HG02884 (cell line): ENCODE data around the gene UIMC1.

Source experiments
- ATAC-seq: cut with Tn5 transposase; IDR thresholded peaks from one replicate; pipeline ENCODE4 v1.9.1; 2021; ENCODE audit warnings: mild to moderate bottlenecking, moderate library complexity; ENCODE audit not compliant: unreplicated experiment

Gene UIMC1

GRCh38 chr5:176956756-176957155 is 49.8 kb downstream of the UIMC1 start:
- no peak for ATAC-seq

DNA sequence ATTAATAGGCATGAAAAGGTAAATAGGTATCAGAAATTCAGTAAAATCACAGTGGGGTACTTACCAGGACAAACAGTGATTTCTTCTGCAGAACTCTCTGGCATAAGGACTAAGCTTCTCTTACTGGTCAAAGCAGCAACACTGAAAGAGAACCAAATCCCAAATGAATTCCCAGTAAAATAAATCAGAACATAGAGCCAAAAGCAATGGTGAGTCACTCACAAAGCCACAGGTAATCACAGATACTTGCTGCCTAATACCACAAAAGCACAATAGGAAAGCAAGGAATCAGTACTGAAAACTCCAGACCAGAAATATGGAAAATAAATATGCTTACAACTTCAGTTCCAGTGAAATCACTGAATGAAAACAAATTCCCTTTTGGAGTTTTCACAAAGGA is 50.7 kb downstream of the UIMC1 start:
- no peak for ATAC-seq

DNA sequence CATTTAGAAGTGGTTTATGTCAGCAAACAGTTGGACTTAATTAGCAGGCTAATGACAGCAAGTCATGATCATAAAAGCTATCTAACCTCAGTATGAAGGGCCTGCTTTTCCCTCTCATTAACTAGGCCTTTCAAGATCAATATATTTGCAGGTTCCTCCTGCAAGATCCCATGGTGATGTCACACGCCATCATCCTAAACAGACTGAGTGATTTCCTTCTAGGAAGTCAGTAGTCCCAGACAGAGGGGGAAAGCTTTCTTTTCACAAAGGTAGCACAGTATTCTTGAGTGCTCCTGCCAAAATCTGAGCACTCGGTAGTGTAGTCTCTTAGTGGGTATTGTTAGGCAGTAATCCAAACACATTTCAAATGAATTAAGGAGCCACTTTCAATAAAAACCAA is 52.5 kb downstream of the UIMC1 start:
- no peak for ATAC-seq

DNA sequence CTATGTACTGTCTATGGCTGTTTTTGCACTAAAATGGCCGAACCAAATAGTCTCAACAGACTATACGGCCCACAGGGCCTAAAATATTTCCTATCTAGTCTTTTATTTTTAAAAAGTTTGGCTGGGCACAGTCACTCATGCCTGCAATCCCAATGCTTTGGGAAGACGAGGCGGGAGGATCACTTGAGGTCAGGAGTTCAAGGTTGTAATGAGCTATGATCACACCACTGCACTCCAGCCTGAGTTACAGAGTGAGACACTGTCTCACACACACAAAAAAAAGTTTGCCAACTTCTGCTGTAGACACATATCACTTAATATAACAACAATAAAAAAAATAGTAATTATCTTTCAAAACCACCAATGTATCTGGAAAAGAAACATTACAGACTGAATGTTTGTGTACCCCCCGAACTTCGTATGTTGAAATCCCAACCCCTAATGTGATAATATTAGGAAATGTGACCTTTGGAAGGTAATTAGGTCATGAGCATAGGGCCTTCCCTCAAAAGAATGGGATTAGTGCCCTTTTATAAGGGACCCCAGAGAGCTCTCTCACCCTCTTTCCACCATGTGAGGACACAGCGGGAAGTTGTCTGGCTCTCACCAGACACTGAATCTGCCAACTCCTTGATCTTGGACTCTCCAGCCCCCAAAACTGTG is 53.9 kb downstream of the UIMC1 start:
- ATAC-seq, result no peak

GRCh38 chr5:176948458-176948857 is 58.1 kb downstream of the UIMC1 start:
- ATAC-seq, result no peak

GRCh38 chr5:176947847-176948246 is 58.7 kb downstream of the UIMC1 start:
- ATAC-seq, result no peak

DNA sequence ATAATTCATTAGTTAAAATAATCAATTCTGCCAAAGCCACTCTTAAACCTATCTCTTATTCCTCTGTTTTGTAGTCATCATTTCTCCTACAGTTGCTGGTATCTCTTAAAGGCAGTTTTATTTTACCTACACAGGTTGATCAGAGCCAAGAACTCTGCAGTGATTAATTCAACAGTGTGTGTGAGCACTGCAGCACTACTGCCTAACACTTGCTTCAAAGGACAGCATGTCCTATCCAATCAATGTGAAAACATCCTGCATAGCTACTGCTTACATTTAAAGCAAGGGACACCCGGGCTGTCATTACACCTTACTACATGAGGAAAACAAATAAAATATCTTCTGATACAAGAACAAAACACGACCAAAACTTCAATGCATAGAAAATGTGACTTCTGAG is 62.3 kb downstream of the UIMC1 start:
- no peak for ATAC-seq

DNA sequence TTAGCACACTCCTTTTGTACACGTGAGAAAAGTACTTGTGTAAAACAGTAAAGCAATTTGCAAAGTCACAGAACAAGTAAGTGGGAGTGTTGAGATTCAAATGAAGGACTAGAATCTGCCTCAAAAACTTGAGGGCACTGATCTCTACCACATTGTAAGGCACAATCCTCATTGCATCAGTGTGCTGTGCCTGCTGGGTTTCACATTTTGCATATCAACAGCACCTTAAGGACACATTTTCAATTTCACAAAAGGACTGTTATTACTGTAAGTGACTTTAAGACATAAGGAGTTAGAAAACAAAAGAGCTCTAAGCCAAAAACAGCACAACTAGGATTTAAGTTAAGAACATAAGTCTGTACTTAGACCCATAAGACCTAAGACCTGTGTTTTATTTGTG is 62.8 kb downstream of the UIMC1 start:
- no peak for ATAC-seq

- ATAC-seq, result no peak
These were observed 64.6 kb downstream of the UIMC1 start for GRCh38 chr5:176941951-176942350.

GRCh38 chr5:176938472-176938871 is 68.1 kb downstream of the UIMC1 start:
- no peak for ATAC-seq

- no peak for ATAC-seq
These were observed 71.6 kb downstream of the UIMC1 start for GRCh38 chr5:176935017-176935416.

DNA sequence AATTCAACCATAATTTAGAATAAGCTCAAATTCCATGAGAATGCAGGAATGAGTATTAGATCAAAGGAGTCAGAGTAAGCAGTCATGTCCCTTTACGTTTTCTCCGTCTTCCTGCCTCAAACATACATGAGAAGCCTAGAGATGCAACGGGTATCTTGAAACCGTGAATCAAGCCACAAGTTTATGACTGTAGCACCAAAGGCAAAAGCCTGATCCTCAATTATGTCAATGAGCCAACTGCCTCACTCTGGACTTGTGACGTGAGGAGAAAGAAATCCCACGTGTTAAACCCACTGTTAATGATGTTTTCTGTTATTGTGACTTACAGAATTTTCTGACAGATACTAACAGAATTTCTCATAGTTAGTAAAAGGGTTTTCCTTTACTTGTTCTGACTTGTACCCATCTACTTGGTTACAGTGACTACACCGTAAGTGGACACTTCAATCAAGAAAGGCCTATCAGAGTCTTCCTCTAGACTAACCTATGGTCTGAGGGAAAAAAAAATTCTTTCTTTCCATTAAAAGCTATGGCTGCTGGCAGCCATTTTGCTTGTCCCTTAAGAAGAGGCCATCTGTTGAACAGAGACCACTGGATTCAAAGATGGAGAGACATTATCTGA is 72.2 kb downstream of the UIMC1 start:
- no peak for ATAC-seq

DNA sequence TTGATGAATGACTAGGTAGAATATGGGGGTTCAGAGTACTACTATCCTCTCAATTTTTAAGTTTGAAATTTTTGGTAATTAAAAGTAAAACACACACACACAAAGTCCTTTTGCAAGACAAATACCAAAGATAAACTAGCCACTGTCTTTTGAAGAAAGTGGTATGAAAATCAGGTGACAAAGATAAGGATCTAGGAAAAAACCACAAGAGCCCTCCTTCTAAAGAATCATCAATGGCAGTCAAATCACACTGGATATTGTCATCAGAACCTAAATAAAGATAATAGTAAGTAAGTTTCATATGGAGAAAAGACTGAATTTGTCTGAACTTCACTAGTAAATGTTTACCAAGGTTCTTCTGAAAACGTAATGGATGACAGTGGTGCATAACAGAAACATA is 76.9 kb downstream of the UIMC1 start:
- no peak for ATAC-seq

DNA sequence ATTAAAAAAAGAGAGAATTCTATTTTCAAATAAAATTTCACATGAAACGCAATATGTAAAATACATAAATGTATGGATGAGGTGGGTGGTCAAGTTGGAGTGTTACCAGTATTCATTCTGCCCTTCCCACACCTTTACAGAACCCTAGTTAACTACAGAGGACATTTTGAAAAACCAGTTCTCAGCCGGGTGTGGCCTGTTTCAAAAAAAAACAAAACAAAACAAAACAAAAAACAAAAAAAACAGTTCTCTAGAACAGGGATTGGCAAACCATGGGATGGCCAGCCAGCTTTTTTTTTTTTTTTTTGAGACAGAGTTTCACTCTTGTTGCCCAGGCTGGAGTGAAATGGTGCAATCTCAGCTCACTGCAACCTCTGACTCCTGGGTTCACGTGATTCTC is 79.0 kb downstream of the UIMC1 start:
- ATAC-seq, result no peak

- ATAC-seq, result no peak
These were observed 83.8 kb downstream of the UIMC1 start for GRCh38 chr5:176922817-176923216.

DNA sequence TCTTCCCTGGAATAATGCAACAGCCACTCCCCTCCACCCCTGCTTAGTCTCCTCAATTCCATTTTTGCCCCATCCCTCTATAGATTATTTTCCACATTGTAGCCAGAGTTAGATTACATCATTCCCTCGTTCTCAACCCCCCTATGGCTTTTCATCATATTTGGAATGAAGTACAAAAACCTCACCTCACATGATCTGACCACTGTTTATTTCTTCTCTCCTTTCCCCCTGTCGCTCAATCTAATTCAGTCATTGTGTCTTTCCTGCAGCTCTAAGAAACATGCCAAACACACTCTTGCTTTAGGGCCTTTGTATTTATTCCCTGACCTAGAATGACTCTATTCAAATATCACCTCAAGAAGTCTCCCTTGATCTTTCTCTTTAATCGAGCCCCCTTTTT is 84.9 kb downstream of the UIMC1 start:
- ATAC-seq, result no peak

- no peak for ATAC-seq
These were observed 88.0 kb downstream of the UIMC1 start for GRCh38 chr5:176918613-176919012.

GRCh38 chr5:176916337-176916736 is 90.2 kb downstream of the UIMC1 start:
- no peak for ATAC-seq

- ATAC-seq, result no peak
These were observed 90.7 kb downstream of the UIMC1 start for GRCh38 chr5:176915906-176916305.

GRCh38 chr5:176912115-176912514 is 94.5 kb downstream of the UIMC1 start:
- no peak for ATAC-seq

DNA sequence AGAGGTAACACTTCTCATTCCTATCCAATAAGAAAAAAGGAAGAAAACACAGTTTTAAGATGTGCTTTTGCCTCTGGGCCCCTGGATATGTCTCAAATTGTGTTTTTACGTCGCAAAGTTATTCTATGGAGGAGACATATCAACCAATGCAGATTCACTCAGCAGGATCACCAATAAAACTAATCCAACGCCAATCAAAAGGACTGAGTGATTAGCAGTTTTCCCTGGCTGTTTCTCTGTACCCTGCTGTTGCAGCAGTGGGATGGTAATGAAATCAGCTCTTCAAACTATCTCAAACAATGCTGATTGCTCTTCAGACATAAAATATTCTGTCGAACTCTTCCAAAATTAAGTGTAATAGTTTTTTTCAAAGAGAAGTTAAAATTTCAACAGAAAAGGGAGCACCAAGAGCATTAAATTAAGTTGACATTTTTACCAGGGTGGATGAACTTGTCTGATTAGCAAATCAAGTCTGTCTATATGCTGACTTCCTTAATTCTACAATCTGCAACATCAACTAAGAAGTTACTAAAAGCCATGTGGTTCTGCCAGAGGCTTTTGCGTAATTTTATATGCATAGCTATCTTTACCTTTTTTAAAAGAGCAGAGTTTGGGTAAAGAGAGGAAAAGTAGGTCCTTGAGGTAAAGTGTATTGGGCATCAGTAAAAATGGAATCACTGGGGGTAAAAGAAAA is 97.8 kb downstream of the UIMC1 start:
- ATAC-seq, result no peak

DNA sequence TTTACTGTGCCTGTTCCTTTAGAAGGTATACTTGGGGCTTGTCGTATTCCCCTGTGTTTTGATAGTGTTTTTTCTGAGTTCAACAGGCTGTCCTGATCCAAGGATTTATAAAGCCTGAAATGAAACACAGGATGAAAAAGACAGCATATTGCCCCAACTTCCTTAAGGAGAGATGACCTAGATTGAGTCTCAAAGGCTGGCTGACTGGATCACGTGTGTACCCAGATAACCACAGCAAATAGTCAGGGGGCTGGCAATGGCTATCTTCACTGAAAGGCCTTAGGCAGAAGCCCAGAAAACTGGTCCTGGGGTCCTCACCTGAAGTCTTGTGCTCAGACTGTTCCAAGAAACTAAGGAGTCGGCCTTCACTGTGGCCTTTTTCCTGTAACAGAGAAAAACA is 99.8 kb downstream of the UIMC1 start:
- ATAC-seq, result no peak
